ENCODE results near the gene RHOC.

The RHOC gene

DNA sequence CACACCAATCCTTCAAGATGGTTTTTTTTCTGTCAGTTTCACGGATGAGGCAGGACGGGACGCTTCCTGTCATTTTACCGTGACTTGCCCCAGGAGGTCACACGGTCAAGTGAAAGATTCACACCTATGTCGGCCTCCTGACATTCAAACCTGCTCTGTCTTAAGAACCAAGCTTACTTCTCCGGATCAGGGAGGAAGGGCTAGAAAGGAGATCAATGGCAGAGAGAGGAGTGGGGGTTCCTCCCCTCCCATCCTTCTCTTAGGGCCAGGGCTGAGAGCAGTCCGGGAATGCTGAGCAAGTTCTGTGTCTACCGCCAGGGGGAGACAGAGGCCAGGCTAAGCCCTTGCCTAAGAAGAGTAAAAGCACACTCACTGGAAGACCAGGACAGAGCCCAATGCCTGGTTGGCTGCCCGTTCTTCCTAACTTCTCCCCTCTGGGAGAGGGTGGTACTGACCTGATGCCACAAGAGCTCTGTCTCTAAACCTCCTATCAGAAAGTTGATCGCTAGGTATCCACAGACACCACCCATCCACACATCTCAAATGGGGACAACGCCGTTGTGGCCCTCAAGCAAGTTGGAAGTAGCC, 9.3 kb upstream of the RHOC start:
- peak; percentile 75 to 79 for DNase-seq

DNA sequence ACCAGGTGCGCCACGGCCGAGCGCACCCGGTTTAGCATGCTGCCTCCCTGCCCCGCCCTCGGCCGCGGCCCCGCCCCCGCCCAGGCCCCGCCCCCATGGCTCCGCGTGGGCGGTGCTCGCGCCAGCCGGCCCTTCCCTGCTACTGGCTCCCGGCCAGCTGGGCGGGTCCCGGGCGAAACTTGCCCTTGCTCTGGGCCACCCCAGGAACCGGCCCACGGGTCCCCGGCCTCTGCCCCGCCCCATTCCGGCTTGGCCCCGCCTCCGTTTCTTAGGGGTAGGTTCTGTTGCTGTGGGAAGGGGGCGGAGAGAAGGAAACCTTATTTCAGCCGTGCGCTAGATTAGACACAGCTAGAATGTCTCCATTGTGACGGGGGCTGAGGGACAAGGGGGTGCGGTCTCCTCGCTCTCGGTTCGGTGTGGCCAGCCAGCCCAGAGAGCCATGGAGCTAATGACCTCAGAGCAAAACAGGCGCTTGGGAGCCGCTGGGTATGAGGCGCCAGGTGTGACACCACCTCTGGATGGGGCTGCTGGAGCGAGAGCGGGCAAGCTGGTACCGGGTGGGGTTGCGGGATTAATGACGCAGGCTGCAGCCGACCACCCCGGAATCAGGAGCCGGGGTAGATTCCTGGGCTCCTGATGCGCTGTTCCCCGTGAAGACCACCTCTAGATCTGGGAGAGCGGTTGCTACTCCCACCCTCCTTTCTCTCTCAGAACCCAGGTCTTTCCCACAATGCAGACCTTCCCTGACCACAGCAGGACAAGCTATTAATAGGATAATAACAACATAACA, 8.5 kb upstream of the RHOC start, which contains the start of gene PPM1J:
PPM1J (minus strand) TSS at position 69 of the 790 bp plus-strand sequence; CDS start at position 38, 31 bp downstream.
- peak; percentile 67 to 72 for DNase-seq

DNA sequence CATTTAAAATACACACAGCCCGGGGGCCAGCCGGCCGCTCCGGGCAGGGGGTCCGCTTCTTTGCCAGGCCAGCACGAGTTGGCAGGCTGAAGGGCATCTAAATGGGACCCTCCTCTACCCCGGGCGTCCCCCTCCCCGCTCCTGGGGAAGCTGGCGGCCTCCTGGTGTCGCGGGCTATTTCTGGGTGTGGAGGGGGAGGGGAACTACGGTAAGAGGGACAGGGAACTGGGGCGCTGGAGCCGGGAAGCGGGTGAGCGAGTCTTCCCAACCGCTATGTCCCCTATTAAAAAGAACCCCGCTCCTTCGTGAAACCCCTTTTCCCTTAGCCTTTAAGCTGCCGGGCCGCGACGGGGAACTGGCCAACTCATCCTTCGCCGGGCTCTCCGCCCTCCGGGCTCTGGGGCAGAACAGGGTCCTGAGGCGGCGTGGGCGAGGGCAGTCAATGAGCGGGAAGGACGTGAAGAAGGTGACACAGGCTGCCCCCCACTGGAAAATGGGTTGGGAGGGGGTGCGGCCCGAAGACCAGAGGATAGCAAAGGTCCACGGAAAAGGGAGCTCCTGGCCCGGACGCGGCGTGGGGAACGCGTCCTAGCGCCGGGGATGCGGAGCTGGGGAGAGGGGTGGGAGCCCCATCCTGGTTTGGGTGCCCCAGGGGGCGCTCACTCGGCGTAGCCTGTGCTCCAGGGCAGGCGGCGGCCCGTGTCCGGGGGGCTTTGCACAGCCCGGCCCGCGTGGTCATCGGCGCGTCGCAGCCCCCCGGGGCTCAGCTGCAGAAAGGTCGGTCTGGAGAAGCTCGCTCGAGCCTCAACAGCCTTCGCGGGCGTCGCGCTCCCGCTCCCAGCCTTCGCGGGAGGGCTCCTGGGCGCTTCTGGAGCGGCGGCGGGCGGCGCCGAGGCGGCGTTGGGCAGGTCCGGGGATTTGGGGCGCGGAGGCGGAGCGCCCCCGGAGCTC, 7.7 kb upstream of the RHOC start:
- no peak for DNase-seq

DNA sequence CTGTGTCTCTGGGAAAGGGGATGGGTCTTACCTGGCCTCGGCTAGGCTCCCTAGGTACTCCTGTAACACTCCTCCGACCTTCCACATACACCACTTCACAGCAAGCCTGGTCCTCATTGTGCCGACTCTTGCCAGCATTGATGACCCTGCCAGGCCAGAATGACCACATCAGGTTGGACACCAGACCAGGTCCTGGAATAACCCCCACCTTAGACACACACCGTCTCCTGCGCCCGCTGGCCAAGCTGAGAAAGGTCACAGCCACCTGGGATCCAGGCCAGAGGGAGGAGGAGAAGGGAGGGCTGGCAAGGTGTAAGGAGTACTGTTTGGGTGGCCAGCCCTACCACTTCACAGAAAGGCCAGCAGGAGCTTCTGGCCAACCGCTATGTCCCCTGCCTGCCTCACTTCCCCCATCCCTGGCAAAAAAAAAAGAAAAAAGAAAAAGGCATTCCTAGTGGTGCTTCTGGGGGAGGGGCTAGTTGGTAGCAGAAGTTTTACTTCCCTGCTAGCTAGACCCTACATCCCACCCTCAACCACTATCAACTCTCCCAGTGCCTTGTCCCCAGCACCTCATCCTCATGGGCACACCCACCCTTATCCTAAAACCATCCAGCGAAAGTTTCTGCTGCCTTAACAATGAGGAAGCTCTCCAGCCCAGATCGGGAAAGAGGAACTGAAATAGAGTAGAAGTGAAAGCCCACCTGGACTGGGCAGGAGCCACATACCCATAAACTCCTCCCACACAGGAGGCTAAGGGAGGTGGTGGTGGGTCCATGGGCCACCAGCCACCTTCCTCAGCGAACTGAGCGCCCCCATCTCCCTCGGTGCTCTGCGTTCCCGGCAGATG, 6.8 kb upstream of the RHOC start:
- no peak for DNase-seq

DNA sequence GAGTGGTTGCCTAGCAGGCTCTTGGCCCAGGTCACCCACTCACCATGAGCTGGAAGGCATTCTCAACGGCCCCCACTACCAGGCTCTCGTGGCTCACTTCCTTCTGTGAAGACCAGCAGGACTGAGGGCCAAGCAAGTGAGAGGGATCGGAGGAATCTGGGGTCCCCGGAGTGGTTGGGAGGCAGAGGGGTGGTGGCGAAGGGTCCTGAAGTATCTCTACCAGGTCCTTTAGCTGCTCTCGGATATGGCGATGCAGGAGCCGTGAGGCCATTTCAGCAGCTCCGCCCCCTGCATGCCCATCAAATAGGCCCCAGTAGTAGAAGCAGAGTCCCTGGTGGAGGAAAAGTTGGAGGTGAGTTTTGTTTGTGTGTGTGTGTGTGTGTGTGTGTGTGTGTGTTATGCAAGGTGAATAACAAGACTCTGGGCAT, 5.8 kb upstream of the RHOC start:
- DNase-seq, result no peak

DNA sequence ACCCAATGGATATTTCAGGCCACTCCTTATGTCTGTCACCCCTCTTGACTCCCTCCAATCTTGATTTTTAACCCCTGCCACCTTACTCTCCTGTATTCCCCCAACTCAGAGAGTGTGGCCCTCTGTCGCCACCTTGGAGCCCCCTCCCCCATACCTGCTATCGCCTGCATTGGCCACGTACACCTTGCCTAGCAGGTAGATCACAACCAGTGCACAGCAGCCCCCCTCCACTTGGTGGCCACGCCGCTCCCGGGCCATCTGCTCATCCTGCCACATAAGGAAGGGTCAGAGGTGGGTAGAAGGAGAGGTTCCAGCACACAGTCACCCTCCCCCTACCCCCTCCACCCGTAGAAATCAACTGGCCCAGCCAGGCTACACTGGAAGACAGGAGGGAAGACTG, 5.3 kb upstream of the RHOC start:
- no peak for DNase-seq

DNA sequence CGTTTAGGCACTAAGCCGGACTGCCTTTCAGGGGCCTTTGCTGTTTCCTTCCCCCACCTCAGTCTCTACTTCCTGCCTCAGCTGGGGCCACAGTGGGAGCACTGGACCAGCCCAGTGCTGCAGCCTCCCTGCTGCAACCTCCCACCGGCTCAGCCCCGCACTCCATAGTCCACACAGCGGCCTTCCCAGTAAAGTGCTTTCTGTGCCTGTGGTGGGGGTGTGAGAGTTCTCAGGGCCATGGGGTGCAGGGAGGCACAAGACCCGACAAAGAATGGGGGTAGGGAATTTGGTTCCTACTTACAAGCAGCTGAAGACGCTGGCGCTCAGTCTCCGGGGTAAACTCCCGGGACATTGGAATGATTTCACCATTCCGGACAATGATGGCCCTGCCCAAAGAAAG, 4.7 kb upstream of the RHOC start:
- DNase-seq, result no peak

DNA sequence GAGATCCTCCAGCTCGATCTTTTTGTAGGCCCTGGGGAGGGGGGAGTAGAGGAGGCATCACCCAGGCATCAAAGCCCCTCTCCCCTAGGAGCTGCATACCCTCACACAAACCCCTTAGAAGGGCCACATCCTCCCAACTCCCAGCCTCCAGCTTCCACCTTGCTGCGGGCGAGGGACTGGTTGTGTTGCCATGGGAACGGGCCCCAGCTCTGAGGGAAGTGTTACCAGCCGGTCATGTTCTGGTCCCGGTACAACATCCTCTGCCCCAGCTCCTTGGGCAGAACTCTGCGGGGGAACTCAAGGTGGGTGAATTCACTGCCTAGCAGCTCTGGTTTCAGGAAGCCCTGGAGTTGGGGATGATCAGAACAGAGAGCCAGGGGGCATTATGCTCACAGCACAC, 4.1 kb upstream of the RHOC start:
- DNase-seq, result no peak

DNA sequence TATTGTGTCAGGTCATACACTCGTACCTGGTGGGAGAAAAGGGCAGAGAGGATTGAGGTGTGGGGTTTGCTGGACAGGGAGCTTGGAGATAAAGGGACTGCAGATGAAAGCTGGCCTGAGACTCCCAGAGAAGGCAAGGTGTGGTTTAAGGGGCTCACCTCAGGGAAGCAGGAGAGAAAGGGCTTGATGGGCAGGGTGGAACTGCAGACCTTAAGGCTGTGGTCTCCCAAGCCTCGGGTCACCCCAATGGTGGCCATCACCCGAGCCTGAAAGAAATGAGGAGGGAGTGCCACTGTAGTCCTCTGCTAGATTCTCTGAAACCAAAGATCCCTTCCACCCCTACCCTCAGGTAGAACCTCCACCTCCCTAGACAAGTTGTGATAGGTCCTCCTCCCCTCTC, 3.7 kb upstream of the RHOC start:
- DNase-seq, result no peak

DNA sequence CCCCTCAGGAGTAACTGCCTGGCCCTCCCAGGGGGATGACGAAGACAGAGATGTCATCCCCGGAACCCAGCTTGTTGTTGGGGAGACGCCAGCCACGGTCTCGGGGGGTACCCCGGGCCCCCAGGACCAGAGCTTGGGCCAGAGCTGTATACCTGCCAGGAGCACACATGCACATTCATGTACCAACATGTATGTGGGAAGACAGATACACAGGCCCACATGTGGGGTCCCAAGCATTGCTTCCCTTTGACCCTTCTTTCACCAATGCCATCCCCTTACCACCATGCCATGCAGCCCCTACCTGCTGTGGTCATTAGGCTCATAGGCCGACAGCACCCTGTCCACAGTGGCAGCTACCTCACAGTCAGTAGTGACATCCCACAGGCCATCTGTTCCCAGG, 3.2 kb upstream of the RHOC start:
- DNase-seq, result no peak

DNA sequence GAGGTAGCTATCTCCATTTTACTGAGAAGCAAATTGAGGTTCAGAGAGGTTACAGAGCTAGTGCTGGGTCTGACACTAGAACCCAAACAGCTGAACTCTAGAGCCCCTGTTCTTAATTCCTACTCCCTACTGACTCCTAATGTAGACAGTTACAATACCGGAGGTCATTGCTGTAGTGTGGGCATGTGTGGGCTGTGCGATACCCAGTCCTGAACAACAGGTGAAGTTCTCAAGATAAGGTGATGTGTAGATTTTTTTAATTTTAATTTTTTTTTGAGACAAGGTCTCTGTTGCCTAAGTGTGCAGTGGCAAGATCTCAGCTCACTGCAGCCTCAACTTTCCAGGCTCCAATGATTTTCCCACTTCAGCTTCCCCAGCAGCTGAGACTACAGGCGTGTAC, 1.6 kb upstream of the RHOC start:
- no peak for DNase-seq

DNA sequence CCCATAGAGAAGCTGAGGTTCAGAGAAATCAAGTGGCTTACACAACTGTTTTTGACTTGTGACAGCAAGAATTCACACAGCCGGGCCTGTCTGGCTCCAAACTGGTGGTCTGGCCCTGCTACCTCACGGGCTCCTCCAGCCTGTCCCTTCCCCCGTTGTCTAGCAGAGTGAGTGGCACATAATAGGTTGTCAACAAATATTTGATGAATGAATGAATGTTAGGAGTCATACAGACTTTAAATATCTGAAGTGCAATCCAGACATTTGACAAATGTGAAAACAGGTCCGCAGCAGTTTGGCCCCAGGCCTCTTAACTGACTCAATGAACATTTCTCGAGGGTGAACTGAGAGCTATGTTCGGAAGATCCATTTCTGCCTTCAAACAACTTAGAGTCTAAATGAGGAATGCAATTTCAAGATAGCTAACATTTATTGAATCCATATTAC, 1.1 kb upstream of the RHOC start:
- no peak for DNase-seq

DNA sequence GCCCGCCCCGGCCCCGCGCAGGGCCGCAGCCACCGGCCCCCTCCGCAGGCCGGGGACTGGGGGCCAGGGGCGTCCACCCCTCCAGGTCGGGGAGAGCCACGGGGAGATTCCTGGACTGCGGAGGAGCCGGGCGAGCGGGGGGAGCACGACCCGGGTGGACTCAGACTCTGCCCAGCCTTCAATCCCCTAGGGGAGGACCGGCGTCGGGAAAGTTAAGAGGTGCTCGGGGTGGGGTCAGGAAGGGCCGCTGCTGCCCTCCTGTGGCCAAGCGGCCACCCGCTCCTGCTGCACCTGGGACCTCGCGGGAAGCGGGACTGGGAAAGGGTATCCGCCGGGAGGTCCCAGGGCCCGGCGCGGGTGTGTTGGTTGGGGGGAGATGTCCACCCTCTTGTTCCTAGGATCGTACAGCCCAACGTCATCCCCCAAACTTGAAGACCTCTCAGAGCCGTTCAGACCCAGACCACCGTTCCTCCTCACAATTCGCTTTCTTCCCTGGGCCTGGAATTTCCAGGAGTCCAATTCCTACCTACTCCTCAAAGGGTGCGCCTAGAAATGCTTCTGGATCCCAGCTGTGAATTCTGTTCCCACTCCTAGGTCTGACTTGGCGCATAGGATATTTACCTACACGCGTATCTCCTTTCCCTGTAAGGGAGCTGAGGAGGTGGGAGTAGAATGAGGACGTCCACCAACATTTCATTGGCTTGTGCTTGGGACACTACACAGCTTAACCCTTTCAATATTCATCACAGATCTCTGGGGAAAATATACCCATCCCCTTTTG, 484 bp upstream of the RHOC start:
- DNase-seq, result peak; percentile 78 to 85

DNA sequence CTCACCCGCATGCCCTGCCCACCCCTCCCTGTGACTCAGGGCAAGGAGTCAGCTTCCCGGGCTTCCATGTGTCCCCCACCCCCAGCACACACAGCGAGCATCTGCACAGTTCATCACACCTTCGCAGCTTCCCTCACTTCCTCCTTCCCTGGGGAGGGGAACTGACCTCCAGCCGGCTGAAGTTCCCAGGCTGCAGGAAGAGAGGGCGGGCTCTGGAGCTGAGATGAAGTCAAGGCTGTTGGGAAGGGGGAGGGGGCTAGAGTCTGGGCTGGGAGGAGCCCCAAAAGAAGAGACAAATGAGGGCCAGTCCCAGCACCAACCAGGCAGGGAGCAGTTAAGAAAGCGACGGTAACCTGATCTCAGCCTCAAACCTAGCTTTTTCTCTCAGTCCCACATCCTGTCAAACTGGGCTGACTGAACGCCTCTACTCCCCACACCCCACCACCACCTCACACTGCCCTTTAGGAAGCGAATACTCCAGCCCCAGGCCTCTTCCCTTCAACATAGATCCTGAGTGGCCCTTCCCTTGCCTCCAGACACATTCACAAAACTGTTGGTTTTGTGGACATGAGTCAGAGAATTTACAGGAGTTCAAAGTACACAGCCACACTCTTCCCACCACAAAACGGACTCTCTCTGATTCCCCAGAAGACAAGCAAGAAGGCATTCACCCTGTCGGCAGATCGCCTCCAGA, 1.8 kb downstream of the RHOC start:
- peak; percentile 13 to 57 for DNase-seq

DNA sequence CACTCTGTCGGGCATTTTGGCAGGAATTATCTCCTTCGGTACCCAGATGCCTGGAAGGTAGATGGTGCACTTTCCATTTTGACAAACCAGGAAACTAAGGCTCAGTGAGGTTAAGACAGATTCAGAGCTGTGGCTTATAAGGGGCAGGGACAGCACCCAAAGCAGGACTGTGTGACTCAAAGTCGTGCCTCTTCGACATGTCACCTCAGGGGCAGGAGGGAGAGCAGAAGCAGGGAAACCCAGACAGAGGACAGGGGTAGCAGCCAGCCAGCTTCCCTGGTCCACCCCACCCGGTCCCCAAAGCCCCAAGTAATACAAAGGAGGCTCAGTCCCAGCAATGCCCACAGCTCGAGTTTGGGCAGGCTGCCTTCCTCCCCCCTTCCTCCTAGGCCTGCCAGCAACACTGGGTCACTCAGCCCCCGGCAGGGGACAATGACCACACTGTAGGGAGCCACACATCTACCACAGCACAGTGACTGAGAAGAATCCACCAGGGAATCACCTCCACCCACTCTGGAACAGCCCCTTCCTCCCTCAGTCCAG, 2.5 kb downstream of the RHOC start:
- no peak for DNase-seq

DNA sequence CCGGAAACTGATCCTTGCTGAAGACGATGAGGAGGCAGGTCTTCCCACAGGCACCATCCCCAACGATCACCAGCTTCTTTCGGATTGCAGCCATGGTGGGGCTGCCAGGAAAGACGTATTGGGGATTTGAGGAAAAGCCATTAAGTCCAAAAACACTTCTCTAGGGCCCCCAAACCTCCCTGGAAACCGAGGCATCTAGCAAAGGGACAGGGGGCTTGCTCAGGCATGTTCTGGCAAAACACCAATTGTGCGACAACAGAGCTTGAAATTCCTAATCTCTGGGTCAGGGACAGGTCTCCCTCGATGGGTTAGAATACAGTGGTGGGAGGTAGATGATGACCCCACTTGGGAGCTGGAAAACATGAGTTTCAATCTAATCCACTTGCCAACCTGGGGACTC, 3.2 kb downstream of the RHOC start:
- DNase-seq, result no peak

DNA sequence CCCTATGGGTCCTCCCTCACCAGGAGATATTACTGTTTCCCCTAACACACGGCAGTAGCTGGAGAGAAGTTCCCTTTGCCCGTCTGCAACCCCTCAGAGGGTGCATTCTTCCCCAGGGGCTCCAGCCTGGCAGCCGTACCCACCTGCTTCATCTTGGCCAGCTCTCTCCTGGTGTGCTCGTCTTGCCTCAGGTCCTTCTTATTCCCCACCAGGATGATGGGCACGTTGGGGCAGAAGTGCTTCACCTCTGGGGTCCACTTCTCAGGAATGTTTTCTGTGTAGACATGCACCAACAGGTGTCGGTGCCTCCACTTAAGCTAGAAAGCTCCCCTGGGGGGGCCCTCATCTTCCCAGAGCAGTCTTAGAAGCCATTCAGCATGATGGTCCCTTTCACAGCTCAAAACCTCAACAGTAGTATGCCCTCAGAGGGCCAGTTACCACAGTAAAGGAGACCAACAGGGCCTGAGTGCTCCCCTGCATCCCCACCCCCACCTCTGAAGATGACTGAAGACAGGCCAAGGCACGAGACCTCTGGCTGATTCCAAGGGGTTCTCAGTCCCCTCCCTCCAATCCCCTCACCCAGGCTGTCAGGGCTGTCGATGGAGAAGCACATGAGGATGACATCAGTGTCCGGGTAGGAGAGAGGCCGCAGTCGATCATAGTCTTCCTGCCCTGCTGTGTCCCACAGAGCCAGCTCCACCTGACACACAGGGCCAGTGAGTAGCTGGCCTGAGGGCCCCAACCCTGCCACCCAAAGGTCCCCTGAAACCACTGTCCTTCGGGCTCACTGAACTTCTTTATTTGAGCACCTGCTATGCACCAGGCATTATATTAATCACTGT, 4.3 kb downstream of the RHOC start:
- no peak for DNase-seq

DNA sequence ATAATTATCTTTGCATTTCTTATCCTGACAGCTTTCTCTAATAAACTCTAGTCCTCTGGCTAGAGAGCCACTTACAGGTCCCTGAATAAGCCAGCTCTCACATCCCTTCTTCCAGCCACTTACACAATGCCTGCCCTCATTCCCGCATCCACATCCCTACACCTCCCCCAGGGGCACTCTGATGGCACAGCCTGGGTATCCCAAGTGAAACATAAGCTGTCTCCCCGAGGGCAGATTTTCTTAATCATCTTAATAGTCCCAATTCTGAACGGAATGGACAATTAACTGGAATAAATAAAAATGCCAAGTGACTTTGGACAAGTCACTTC, 4.9 kb downstream of the RHOC start:
- DNase-seq, result no peak

DNA sequence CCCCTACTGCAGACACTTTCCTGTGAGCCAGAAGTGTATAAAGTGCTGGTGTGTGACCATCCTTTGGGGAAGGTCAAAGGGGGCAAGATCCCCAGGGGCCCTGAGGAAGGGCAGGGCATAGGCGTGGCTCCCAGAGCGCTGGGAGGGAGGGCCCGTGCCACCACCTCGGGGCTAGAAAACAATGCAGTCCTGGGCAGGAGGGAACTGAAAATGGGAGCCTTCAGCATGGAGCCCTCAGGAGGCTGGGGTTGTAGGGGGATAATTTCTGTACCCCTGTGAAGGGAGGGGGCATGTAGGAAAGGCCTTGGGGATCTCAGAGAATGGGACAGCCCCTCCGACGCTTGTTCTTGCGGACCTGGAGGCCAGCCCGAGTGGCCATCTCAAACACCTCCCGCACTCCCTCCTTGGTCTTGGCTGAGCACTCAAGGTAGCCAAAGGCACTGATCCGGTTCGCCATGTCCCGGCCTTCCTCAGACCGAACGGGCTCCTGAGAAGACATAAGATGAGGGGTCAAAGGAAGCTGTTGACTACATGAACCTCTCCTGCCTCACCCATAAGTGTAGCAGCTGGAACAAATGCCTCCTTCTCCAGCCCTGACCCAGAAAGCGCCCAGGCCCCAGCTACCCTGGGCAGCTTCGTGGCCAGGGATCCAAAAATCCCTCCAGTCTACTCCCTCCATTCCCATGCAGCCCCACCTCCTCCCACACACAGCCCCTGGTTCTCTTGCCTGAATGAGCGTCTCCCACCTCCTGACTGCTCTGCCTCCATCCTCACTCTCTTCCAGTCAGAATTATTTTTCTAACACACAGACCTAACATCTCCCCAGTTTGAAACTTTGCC, 5.5 kb downstream of the RHOC start:
- no peak for DNase-seq

Measured in SHP77 (cell line).